Breast epithelium (tissue), 4 donors: Measurements from ENCODE around the gene TMCO2. TPM values are rescaled to one million over a fixed set of nuclear protein-coding genes. Genes with fewer than 3 reads are reported as not detected.

Source experiments
- DNase-seq, 2 donors: peaks; one replicate each; pipeline ENCODE4 v3.0.0-alpha.2; 2019; ENCODE audit warnings: low spot score in 2 of 2
- H3K27ac ChIP-seq, 2 donors: fragments of 200-600 bp; sonication (generic) in 1 of 2; one replicate each; pipeline ENCODE4 v1.5.1; 2016 to 2019; ENCODE audit warnings: mild to moderate bottlenecking in 1 of 2
- H3K27me3 ChIP-seq, 2 donors: fragments of 200-600 bp; sonication (generic) in 1 of 2; one replicate each; pipeline versions ENCODE4 v1.5.1 to v1.6.0; 2017 to 2019; ENCODE audit warnings: control low read depth in 1 of 2, mild to moderate bottlenecking in 1 of 2
- H3K36me3 ChIP-seq: fragments of 200-600 bp; one replicate; pipeline ENCODE4 v1.5.1; 2019
- H3K4me1 ChIP-seq, 2 donors: fragments of 200-600 bp; sonication (generic); one replicate each; pipeline ENCODE4 v1.5.1; 2016 to 2019; ENCODE audit warnings: control low read depth in 1 of 2
- H3K4me3 ChIP-seq, 3 donors: fragments of 200-600 bp; sonication (generic); 1 replicate in 2 of 3; 2 replicates in 1 of 3; pipeline ENCODE4 v1.5.1; 2016 to 2019; ENCODE audit warnings: mild to moderate bottlenecking in 3 of 3, moderate library complexity in 2 of 3
- H3K9me3 ChIP-seq, 2 donors: fragments of 200-600 bp; sonication (generic) in 1 of 2; one replicate each; pipeline ENCODE4 v1.5.1; 2016 to 2019; ENCODE audit warnings: control low read depth in 1 of 2
- CTCF ChIP-seq, 3 donors: fragments of 450-650 bp; IDR thresholded peaks; one replicate each; pipeline ENCODE4 v1.5.1; 2016 to 2017; ENCODE audit warnings: antibody characterized with exemption in 3 of 3, mild to moderate bottlenecking in 3 of 3, moderate library complexity in 3 of 3
- POLR2A ChIP-seq: fragments of 450-650 bp; IDR thresholded peaks from one replicate; pipeline ENCODE4 v1.6.1; 2016; ENCODE audit warnings: antibody characterized with exemption, mild to moderate bottlenecking, moderate library complexity
- POLR2AphosphoS5 ChIP-seq, 3 donors: sonication (generic); formaldehyde crosslinking; IDR thresholded peaks; one replicate each; pipeline ENCODE4 v1.6.1; 2017; ENCODE audit warnings: antibody characterized with exemption in 3 of 3
- intact Hi-C: fragments of 100-400 bp; cut with DNase I; formaldehyde crosslinking; loops from one replicate; pipeline ENCODE4 v1.15.1; 2023; ENCODE audit warnings: low total_unique reads
- total RNA-seq, 3 donors: library from RNA; depleted of rRNA; stranded (reverse); fragments of >200 nt; gene quantifications; one replicate each; pipeline ENCODE4 v1.1.0, GENCODE V29; 2016

TMCO2 gene
- total RNA-seq, 3 donors from 2014 or later: not detected

- Histone ChIP-seq H3K4me1 (no peaks in the 10 kb centered on the region), H3K27me3 (no peaks in the 10 kb centered on the region), H3K4me3 (no peak overlapping the region), H3K36me3 (no peaks in the 10 kb centered on the region), H3K9me3 (no peaks in the 10 kb centered on the region), H3K27ac (no peak overlapping the region)
- DNase-seq: no peak
- TF ChIP-seq POLR2AphosphoS5 (IDR thresholded peaks at IDR 0.05): no peak
- no peak for TF ChIP-seq CTCF (IDR thresholded peaks at IDR 0.05)
- no peak for TF ChIP-seq POLR2A
- intact Hi-C loops: no loop called here
These were observed 7.3 kb upstream of the TMCO2 start for GRCh38 chr1:40240390-40240789.

- DNase-seq: no peak
- intact Hi-C loops: no loop called here
- Histone ChIP-seq H3K9me3 (no peaks in the 10 kb centered on the region), H3K4me3 (no peak overlapping the region), H3K36me3 (no peaks in the 10 kb centered on the region), H3K4me1 (no peaks in the 10 kb centered on the region), H3K27ac (no peak overlapping the region), H3K27me3 (no peaks in the 10 kb centered on the region)
- TF ChIP-seq POLR2A (no peak), POLR2AphosphoS5 (IDR thresholded peaks at IDR 0.05) (no peak), CTCF (IDR thresholded peaks at IDR 0.05) (no peak)
These were observed 6.4 kb upstream of the TMCO2 start for GRCh38 chr1:40241362-40241761.

- H3K27me3 ChIP-seq: no peaks in the 10 kb centered on the region
- H3K4me1 ChIP-seq: no peaks in the 10 kb centered on the region
- DNase-seq: no peak
- no peaks in the 10 kb centered on the region for H3K36me3 ChIP-seq
- no peak overlapping the region for H3K27ac ChIP-seq
- no peak overlapping the region for H3K4me3 ChIP-seq
- no peaks in the 10 kb centered on the region for H3K9me3 ChIP-seq
- intact Hi-C loops: no loop called here
- TF ChIP-seq POLR2A: no peak
- TF ChIP-seq POLR2AphosphoS5 (IDR thresholded peaks at IDR 0.05): no peak
- TF ChIP-seq CTCF (IDR thresholded peaks at IDR 0.05): no peak
These were observed 4.4 kb upstream of the TMCO2 start for GRCh38 chr1:40243351-40243750.

- intact Hi-C loops: no loop called here
- H3K4me1 ChIP-seq: no peaks in the 10 kb centered on the region
These were observed 3.5 kb upstream of the TMCO2 start for GRCh38 chr1:40244138-40244744.

GRCh38 chr1:40245686-40246085 lies 2.1 kb upstream of the TMCO2 start:
- TF ChIP-seq POLR2AphosphoS5 (IDR thresholded peaks at IDR 0.05): no peak
- TF ChIP-seq CTCF (IDR thresholded peaks at IDR 0.05): no peak
- TF ChIP-seq POLR2A: no peak
- no peak overlapping the region for H3K27ac ChIP-seq
- no peaks in the 10 kb centered on the region for H3K4me1 ChIP-seq
- no peaks in the 10 kb centered on the region for H3K9me3 ChIP-seq
- H3K27me3 ChIP-seq: no peaks in the 10 kb centered on the region
- no peaks in the 10 kb centered on the region for H3K36me3 ChIP-seq
- no peak overlapping the region for H3K4me3 ChIP-seq
- intact Hi-C loops: no loop called here
- DNase-seq: no peak

More at GRCh38 chr1:40244138-40244744, 3.5 kb upstream of the TMCO2 start:
- no peaks in the 10 kb centered on the region for H3K9me3 ChIP-seq
- no peak overlapping the region for H3K4me3 ChIP-seq
- DNase-seq: no peak
- no peaks in the 10 kb centered on the region for H3K27me3 ChIP-seq
- no peak for TF ChIP-seq POLR2AphosphoS5 (IDR thresholded peaks at IDR 0.05)
- TF ChIP-seq CTCF (IDR thresholded peaks at IDR 0.05): no peak
- no peak for TF ChIP-seq POLR2A
- H3K36me3 ChIP-seq: no peaks in the 10 kb centered on the region
- no peak overlapping the region for H3K27ac ChIP-seq
